Activated CD8-positive, alpha-beta memory T cell treated with anti-CD3 and anti-CD28 coated beads for 36 hours (primary cell): ENCODE results near the gene PPM1E. TPM values are rescaled to one million over a fixed set of nuclear protein-coding genes. Genes with fewer than 3 reads are reported as not detected.
"Not testable (repeated sequence)": the region's sequence is repeated elsewhere in the genome, so short reads cannot be mapped to it uniquely, and the experiment has no call there.

Experiments
- CTCF ChIA-PET: fragments of 350-600 bp; sonication (Branson Sonifier 250); formaldehyde crosslinking; loops from one replicate; lab custom pipeline; 2021; ENCODE audit warnings: antibody characterized with exemption; lab: Charles Lee
- POLR2A ChIA-PET: fragments of 350-600 bp; sonication (Branson Sonifier 250); formaldehyde crosslinking; loops from one replicate; lab custom pipeline; 2021; ENCODE audit warnings: antibody characterized with exemption; lab: Charles Lee
- total RNA-seq, 2 experiments: library from RNA; stranded (reverse); gene quantifications; one replicate each; pipeline ENCODE4 v1.2.3, GENCODE V29; 2021

Gene PPM1E
- total RNA-seq, result under 1 TPM in 1 of 2 experiments, not detected in 1; 0.02 TPM

- CTCF ChIA-PET, result interaction anchor here (0.6 kb wide), 1 partner anchor 126 kb away, joined by 3 read pairs; no protein-coding TSS in a partner anchor
- POLR2A ChIA-PET, result no interaction called here
Observed at GRCh38 chr17:58755577-58756245, at the start of gene PPM1E. Gene PPM1E, plus strand, starts transcription at chr17:58755854.

GRCh38 chr17:58706351-58707140 is 49.1 kb upstream of the PPM1E start:
- POLR2A ChIA-PET, result no interaction called here

DNA sequence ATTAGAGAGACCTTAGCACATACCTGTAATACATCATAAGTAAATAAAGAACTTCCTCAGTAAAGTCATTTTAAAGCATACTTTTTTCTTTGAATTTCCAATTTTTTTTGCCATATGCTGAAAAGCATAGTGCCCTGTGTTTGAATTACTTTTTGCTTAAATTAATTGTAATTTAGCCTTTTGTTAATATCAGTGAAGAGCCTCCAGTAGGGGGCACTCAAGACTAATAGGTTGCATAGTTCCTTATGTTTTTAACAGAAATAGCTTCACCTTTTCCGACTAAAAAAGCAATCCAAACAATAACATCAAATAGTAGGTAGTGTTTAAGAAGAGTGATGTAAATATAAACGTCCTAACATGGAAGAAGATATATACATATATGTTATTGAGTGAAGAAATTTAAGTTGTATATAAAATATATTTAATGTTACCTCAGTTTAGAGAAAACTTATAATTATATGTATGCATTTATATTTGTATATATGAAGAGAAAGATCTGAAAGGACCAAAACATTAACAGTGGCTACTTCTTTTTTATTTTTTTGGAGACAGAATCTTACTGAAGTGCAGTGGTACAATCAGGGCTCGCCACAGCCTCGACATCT is 44.6 kb upstream of the PPM1E start:
- CTCF ChIA-PET, result interaction anchor here (0.6 to 1.8 kb wide), 4 partner anchors 79 to 391 kb away, joined by 3 to 6 read pairs (median 4); no protein-coding TSS in a partner anchor
- POLR2A ChIA-PET, result interaction anchor here (0.7 kb wide), 1 partner anchor 106 kb away, joined by 3 read pairs; no protein-coding TSS in a partner anchor

More at GRCh38 chr17:58706351-58707140, 49.1 kb upstream of the PPM1E start:
- CTCF ChIA-PET, result no interaction called here

- CTCF ChIA-PET, result no interaction called here
- POLR2A ChIA-PET, result interaction anchor here (0.6 kb wide), 1 partner anchor 104 kb away, joined by 4 read pairs; no protein-coding TSS in a partner anchor
Observed at GRCh38 chr17:58722274-58722673, 33.4 kb upstream of the PPM1E start.

DNA sequence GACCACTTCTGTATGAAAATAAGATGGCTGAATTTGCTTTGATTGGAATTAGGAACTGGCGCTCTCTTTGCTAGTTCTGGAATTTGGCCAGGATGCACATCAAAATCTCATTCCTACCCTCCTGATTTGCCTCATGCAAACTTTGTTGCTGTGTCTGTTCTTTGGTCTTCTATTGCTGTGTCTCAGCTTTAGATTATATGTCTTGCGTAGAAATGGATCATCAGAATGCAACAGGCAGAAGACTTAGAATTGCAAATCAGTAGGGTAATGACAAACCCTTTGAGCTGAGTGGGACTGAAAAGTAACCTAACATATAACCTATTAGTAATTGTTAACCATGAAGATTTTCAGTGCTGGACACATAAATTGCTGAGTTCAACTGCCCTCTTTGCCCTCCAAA is 33.0 kb upstream of the PPM1E start:
- ChIA-PET CTCF (no interaction called here), POLR2A (no interaction called here)

DNA sequence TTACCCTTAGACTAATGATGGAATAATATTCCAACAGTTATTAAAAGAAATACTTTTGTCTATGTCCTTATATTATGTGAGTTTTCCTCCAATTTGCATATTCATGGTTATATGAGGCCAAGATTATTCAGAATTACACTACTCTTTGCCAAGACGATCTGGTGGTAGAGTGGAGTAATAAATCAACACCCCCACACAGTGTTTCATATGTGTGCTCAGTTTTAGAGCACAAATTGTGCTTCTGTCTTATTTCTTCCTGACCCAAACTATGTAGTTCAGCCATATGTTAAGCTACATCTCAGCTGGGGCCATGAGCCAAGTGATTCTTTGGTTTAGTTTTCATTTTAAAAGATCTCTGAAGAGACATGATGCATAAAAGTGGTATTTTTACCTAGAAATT is 26.9 kb upstream of the PPM1E start:
- POLR2A ChIA-PET, result no interaction called here
- CTCF ChIA-PET, result no interaction called here

DNA sequence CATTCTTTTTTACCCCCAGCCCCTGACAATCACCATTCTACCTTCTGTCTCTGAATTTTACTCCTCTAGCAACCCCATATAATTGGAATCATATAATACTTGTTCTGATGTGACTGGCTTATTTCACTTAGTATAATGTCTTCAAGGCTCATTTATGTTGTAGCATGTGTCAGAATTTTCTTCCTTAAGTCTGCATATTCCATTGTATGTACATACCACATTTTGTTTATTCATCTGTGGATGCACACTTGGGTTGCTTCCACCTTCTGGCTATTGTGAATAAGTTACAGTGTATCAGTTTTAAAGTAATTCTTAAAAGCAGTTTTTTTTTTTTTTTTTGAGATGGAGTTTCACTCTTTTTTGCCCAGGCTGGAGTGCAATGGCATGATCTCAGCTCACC is 24.7 kb upstream of the PPM1E start:
- CTCF ChIA-PET, result no interaction called here
- POLR2A ChIA-PET, result no interaction called here

GRCh38 chr17:58734040-58734439 is 21.6 kb upstream of the PPM1E start:
- ChIA-PET POLR2A (no interaction called here), CTCF (no interaction called here)

DNA sequence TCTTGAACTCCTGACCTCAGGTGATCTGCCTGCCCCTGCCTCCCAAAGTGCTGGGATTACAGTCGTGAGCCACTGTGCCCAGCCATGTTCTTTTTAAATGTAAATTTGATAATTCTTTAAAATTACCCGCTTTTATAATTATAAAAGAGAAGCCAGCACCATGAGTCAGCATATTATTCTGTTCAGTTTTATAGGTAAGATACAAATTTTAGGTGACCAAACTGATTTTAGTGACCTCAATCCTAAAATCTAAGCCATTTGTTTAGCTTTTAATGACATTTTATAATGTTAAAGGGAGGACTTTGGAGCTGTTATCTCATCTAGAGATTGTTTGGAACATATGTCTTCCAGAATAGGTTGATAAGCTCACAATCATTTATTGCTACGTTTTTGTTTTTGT is 20.8 kb upstream of the PPM1E start:
- ChIA-PET CTCF (no interaction called here), POLR2A (interaction anchor here (0.7 kb wide), 1 partner anchor 467 kb away, joined by 4 read pairs; no protein-coding TSS in a partner anchor)

- POLR2A ChIA-PET, result no interaction called here
- CTCF ChIA-PET, result interaction anchor here (0.6 kb wide), 1 partner anchor 11 kb away, joined by 3 read pairs; no protein-coding TSS in a partner anchor
Observed at GRCh38 chr17:58741121-58741625, 14.5 kb upstream of the PPM1E start.

DNA sequence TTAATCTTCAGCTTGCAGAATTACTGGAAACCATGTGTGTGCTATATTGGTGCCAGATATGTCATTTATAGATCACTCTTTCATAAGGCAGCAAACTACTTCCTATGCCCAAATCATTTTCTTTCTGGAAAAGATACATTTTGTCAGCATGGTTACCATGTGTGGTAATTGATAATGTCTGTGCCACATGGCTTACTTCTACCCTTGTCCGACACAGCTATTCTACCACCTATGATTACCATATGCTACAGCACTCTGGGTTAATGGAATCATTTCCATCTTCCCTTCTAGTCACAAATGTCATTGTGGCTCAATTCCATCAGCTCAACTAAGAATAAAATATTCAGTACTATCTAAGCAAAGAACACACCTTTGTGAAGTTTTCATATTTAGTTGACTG is 8.0 kb upstream of the PPM1E start:
- POLR2A ChIA-PET, result no interaction called here
- CTCF ChIA-PET, result no interaction called here

- POLR2A ChIA-PET, result not testable (repeated sequence)
- CTCF ChIA-PET, result interaction anchor here (0.6 kb wide), 2 partner anchors 16 to 1162 kb away, joined by 3 to 4 read pairs; no protein-coding TSS in a partner anchor
Observed at GRCh38 chr17:58749627-58750026, 6.0 kb upstream of the PPM1E start.

DNA sequence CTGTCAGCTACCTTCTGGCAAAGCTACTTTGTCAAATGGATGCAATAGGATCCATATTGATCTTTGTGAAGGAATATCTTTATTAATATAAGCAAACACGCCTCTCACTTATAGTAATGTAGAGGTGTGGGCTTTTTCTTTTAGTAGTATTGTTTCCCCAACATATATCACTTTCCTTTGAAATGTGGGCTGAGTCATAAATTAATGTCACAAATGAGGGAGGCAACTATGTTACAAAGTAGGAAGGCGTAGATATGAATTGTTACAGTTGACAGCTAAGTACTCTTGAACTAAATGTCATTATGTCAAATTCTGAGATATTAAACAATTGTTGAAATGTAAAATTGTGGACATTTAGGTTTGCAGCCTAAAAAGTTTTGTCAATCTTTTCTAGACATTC is 2.6 kb upstream of the PPM1E start:
- ChIA-PET POLR2A (no interaction called here), CTCF (no interaction called here)

DNA sequence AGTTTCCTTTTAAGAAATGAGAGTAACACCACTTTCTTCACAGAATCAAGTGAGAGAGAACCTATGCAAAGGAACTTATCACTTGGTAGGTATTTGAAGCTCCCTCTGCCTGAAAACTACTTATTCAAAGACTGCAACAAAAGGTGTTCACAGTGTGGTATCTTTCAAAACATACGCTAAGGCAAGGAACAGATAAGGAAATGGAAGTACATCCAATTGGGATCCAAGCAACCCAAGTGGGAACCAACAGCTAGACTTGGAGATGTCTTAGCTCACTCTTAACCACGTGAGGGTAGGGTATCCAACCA is 431 bp upstream of the PPM1E start:
- ChIA-PET POLR2A (no interaction called here), CTCF (interaction anchor here (0.6 kb wide), 1 partner anchor 126 kb away, joined by 3 read pairs; no protein-coding TSS in a partner anchor)

- CTCF ChIA-PET, result no interaction called here
Observed at GRCh38 chr17:58756246-58757161, 850 bp downstream of the PPM1E start.

DNA sequence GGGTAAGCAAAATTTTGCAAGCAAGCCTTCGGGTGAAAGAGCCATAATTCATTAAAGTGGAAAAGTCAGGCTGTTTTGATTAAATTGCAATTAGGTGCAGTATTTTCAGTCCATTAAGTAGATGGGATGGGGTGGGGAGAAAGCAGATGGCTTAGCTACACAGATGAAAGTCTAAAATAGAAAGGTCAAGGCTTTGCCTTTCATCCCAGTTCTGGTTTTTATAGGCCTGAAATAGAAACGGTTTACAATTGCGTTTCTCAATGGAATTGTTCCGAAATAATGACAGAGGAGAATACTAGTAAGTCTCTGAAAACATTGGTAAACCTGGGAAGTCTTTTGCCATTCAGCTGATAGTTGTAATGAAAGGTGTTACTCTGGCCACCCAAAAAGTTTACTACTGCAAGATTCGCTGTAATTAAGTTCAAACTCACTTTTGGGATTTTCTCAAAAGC is 1.5 kb downstream of the PPM1E start:
- ChIA-PET CTCF (no interaction called here), POLR2A (no interaction called here)

More at GRCh38 chr17:58756246-58757161, 850 bp downstream of the PPM1E start:
- POLR2A ChIA-PET, result no interaction called here

GRCh38 chr17:58758890-58759289 is 3.2 kb downstream of the PPM1E start:
- POLR2A ChIA-PET, result no interaction called here
- CTCF ChIA-PET, result no interaction called here

DNA sequence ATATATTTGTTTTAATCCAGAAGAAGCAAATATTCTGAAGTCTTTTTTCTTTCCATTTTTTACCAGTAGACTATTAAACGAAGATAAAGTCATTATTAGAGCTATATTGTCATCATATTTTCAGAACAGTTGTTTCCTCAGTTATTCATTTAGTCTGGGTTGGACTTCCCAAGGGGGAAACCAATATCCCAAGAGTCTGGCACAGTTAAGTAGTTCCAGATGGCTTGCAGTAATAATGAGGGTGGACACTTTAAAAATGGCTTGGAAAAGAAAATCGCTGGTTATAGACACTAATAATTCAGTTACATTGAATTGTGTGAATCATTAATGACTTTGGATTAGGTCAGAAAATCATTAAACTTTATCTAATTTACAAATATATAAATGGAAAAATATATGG is 3.9 kb downstream of the PPM1E start:
- ChIA-PET POLR2A (interaction anchor here (0.6 kb wide), 1 partner anchor 92 kb away, joined by 8 read pairs; no protein-coding TSS in a partner anchor), CTCF (no interaction called here)

DNA sequence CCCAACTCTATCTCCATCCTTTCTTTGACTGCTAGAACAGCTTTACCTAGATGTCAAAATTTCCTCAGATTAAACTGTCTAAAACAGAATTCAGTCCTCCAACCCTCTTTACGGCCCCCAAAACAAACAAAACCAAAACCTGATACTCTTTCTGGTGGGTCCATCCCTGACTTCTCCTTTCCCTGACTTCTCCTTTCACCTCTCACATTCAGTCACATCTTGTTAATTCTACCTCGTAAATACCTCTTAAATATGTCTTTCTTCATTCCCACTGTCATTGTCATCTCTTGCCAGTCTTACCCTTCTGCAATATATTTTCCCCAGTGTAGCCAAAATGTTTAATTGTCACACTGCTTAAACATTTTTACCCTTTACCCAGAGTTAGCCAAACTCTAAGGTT is 4.6 kb downstream of the PPM1E start:
- POLR2A ChIA-PET, result no interaction called here
- CTCF ChIA-PET, result no interaction called here
